Islet of Langerhans (tissue), 1 donor: ENCODE results near the gene OR6B3.

Experiments
- FAIRE-seq: peaks from one replicate; lab custom pipeline; 2011; peaks lifted over from hg19 to GRCh38; lab: Jason Lieb, UNC

OR6B3 gene

GRCh38 chr2:240043279-240043989, 9.9 kb downstream of the OR6B3 start:
- FAIRE-seq = no peak

GRCh38 chr2:240042740-240043139, 10.6 kb downstream of the OR6B3 start:
- no peak for FAIRE-seq

- no peak for FAIRE-seq
These were observed 12.0 kb downstream of the OR6B3 start for GRCh38 chr2:240041363-240041762.

GRCh38 chr2:240037358-240037757, 16.0 kb downstream of the OR6B3 start:
- FAIRE-seq = no peak

- FAIRE-seq = no peak
These were observed 20.0 kb downstream of the OR6B3 start for GRCh38 chr2:240033330-240033678.

GRCh38 chr2:240032406-240033329, 20.7 kb downstream of the OR6B3 start:
- FAIRE-seq = no peak

- FAIRE-seq = no peak
These were observed 22.8 kb downstream of the OR6B3 start, which contains the start of gene OR6B2 for GRCh38 chr2:240030379-240031094. Gene OR6B2, minus strand, starts transcription at chr2:240030429. Its CDS starts 0 bp downstream, at chr2:240030429.

GRCh38 chr2:240024766-240025165, 28.6 kb downstream of the OR6B3 start:
- FAIRE-seq = no peak

- FAIRE-seq = no peak
These were observed 29.5 kb downstream of the OR6B3 start for GRCh38 chr2:240023792-240024191.

GRCh38 chr2:240021488-240022104, 31.7 kb downstream of the OR6B3 start:
- no peak for FAIRE-seq

GRCh38 chr2:240018071-240018750, 35.1 kb downstream of the OR6B3 start:
- FAIRE-seq = no peak

- FAIRE-seq = no peak
These were observed 39.0 kb downstream of the OR6B3 start for GRCh38 chr2:240014327-240014726.

- FAIRE-seq = peak; percentile 51
These were observed 40.0 kb downstream of the OR6B3 start for GRCh38 chr2:240013343-240013742.

GRCh38 chr2:240002983-240003382, 50.3 kb downstream of the OR6B3 start:
- FAIRE-seq = no peak

- no peak for FAIRE-seq
These were observed 52.6 kb downstream of the OR6B3 start for GRCh38 chr2:240000671-240001070.

- FAIRE-seq = no peak
These were observed 55.5 kb downstream of the OR6B3 start for GRCh38 chr2:239997686-239998409.
